Measurements from ENCODE around the gene G2E3. TPM values are rescaled to one million over a fixed set of nuclear protein-coding genes. Genes with fewer than 3 reads are reported as not detected.
"Not testable (repeated sequence)": the region's sequence is repeated elsewhere in the genome, so short reads cannot be mapped to it uniquely, and the experiment has no call there.

The G2E3 gene
- total RNA-seq, 1 experiment from 2014 or later: 43.8 TPM

- DNase-seq (ENCODE audit: low spot score): peak; percentile 2
Measured at GRCh38 chr14:30559638-30560091, 707 bp downstream of the G2E3 start.

- DNase-seq (ENCODE audit: low spot score): no peak
Measured at GRCh38 chr14:30560581-30560980, 1.6 kb downstream of the G2E3 start.

GRCh38 chr14:30564235-30564867, 5.4 kb downstream of the G2E3 start:
- DNase-seq (ENCODE audit: low spot score): no peak

DNA sequence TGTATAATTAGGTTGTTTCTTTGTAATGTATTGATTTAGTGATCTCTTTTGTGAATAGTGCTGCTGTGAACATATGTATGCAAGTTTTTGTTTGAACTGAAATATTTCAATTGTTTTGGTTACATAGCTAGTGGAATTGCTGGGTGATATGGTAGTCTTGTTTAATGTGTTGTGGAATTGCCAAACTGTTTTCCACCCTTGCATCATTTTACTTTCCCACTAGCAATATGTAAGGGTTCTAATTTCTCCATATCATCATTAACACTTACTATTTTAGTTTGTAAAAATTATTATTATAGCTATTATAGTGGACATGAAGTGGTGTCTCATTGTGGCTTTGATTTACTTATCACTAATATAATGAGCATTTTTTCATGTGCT, 5.9 kb downstream of the G2E3 start:
- no peak for DNase-seq (ENCODE audit: low spot score)

DNA sequence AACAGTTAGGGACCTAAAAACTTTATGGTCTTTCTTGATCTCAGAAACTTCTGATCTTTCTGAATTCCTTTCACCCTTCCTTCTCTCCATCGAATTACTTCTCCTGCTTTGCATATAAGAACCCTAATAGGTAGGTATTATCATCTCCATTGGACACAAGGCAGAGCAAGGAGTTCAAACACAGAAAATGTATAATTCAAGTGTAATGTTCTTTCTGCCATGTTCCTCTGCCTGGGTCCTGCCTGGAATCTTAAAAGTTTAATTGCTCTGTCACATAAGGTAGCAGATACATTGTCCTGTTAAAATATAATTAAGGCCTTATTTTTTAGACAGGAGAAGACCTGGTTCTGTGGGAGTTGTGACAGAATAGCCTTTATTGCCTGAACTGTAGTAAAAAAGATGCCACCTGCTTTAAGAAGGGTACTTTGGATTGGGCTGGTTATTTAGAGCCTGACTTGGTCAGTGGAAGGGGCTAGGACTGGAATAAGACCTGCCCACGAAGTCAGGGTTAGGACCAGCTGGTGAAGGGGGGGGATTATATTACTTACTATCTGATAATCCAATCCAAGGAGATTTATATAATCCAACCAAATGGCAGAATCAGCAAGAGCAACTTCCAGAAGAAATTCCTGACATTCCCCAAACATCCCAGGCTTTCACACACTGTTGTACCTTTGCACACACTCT, 10.4 kb downstream of the G2E3 start:
- DNase-seq (ENCODE audit: low spot score): no peak

- DNase-seq (ENCODE audit: low spot score): no peak
Measured at GRCh38 chr14:30569903-30570226, 10.9 kb downstream of the G2E3 start.

GRCh38 chr14:30572237-30572636, 13.3 kb downstream of the G2E3 start:
- no peak for DNase-seq (ENCODE audit: low spot score)

DNA sequence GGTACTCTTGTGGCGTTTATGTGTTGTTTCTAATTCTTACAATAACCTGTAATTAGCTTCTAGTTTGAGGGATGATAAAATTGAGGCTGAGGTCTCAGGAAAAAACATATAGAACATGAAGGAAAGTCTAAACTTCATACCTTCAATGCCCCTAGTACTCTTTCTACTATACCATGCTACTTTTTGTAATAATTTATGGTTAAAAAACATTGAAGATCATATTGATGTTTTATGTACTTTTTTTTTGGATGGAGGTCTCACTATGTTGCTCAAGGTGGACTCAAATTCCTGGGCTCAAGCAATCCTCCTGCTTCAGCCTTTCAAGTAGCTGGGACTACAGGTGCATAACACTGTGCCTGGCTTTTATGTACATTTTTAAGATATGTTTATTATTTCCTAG, 13.8 kb downstream of the G2E3 start:
- DNase-seq (ENCODE audit: low spot score): no peak

DNA sequence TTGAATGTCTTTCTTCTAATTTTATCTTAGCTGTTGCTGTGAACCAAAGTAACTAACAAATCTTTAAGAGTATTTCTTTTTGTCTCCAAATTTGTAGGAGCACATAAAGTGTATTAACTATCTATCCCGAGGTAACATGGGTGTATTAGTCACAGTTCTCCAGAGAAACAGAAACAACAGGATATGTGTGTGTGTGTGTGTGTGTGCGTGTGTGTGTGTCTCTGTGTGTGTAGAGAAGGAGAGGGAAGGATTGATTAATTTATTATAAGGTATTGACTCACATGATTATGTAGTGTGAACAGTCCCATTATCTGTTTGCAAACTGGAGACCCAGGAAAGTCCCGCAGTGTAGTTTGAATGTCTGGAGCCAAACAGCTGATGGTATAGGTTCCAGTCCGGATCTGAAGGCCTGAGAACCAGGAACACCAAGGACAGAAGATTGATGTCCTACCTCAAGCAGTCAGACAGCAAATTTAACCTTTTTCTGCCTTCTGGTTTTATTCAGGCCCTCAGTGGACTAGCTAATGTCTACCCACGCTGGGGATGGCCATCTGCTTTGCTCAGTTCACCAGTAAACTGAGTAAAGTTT, 14.4 kb downstream of the G2E3 start:
- no peak for DNase-seq (ENCODE audit: low spot score)

GRCh38 chr14:30573966-30574365, 15.0 kb downstream of the G2E3 start:
- DNase-seq (ENCODE audit: low spot score): no peak

DNA sequence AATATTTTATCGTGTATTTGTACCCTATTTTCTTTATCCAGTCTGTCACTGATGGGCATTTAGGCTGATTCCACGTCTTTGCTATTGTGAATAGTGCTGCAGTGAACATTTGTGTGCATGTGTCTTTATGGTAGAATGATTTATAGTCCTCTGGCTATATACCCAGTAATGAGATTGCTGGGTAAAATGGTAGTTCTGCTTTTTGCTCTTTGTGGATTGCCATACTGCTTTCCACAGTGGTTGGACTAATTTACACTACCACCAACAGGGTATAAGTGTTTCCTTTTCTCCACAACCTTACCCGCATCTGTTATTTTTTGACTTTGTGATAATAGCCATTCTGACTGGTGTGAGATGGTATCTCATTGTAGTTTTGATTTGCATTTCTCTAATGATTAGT, 15.8 kb downstream of the G2E3 start:
- DNase-seq (ENCODE audit: low spot score): not testable (repeated sequence)

- not testable (repeated sequence) for DNase-seq (ENCODE audit: low spot score)
Measured at GRCh38 chr14:30576333-30576732, 17.4 kb downstream of the G2E3 start.

GRCh38 chr14:30580616-30581282, 21.8 kb downstream of the G2E3 start:
- DNase-seq (ENCODE audit: low spot score): no peak

DNA sequence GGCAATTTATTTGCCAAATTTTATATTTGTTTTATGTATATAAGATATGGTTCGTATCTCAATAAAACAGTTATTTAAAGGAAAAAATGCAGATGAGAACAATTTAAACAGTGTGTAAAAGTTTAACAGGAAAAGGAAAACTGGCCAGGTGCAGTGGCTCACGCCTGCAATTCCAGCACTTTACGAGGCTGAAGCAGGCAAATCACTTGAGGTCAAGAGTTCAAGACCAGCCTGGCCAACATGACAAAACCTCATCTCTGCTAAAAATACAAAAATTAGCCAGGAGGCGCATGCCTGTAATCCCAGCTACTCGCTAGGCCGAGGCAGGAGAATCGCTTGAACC, 22.3 kb downstream of the G2E3 start:
- DNase-seq (ENCODE audit: low spot score): no peak

- no peak for DNase-seq (ENCODE audit: low spot score)
Measured at GRCh38 chr14:30582376-30582775, 23.4 kb downstream of the G2E3 start.

GRCh38 chr14:30584058-30584630, 25.2 kb downstream of the G2E3 start:
- no peak for DNase-seq (ENCODE audit: low spot score)

GRCh38 chr14:30585204-30585603, 26.2 kb downstream of the G2E3 start:
- DNase-seq (ENCODE audit: low spot score): no peak

DNA sequence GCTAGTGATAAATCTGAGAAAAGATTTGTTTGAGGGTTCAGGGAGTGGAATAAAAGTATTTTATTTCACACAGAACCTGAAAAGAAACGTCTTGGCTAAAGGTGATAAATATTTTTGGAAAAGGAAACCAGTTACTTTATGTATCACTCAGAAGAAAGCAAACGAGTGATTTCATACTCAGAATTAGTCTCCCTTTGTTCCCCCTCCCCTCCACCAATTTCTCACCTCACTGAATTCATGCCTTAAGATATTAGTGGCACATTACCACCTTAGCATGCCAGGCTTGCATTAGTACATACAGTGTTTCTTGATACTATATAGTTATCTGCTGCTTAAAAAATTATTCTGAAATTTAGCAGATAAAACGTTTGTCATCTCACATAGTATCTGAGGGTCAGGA, 28.2 kb downstream of the G2E3 start:
- DNase-seq (ENCODE audit: low spot score): no peak

GRCh38 chr14:30588873-30589272, 29.9 kb downstream of the G2E3 start:
- DNase-seq (ENCODE audit: low spot score): no peak

GRCh38 chr14:30596935-30597334, 38.0 kb downstream of the G2E3 start:
- no peak for DNase-seq (ENCODE audit: low spot score)

DNA sequence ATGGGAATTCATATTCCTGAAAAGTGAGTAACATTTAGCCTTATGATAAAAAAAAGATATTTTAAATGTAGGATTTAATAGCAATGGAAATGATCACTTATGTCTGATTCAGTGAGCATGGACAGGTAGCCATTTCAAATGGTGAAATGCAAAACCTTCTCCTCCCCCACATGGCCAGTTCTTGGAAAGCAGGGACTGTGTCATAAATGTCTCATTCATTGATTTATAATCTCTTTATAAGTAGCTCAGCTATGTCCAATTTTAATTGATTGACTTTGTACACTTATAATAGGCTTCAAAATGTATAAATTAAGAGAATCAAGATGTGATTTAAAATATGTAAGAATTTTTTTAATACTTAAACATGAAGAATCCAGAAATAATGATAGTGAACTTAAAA, 38.5 kb downstream of the G2E3 start:
- no peak for DNase-seq (ENCODE audit: low spot score)
